GM19372 (cell line): ENCODE data around the gene IGF1R.
"Not testable (repeated sequence)": the region's sequence is repeated elsewhere in the genome, so short reads cannot be mapped to it uniquely, and the experiment has no call there.

Experiments used
- ATAC-seq: cut with Tn5 transposase; IDR thresholded peaks from one replicate; pipeline ENCODE4 v1.9.1; 2021; ENCODE audit warnings: mild to moderate bottlenecking, low read depth, moderate library complexity; ENCODE audit not compliant: unreplicated experiment

IGF1R gene

GRCh38 chr15:99003317-99003716 lies 355.0 kb downstream of the IGF1R start:
- not testable (repeated sequence) for ATAC-seq

DNA sequence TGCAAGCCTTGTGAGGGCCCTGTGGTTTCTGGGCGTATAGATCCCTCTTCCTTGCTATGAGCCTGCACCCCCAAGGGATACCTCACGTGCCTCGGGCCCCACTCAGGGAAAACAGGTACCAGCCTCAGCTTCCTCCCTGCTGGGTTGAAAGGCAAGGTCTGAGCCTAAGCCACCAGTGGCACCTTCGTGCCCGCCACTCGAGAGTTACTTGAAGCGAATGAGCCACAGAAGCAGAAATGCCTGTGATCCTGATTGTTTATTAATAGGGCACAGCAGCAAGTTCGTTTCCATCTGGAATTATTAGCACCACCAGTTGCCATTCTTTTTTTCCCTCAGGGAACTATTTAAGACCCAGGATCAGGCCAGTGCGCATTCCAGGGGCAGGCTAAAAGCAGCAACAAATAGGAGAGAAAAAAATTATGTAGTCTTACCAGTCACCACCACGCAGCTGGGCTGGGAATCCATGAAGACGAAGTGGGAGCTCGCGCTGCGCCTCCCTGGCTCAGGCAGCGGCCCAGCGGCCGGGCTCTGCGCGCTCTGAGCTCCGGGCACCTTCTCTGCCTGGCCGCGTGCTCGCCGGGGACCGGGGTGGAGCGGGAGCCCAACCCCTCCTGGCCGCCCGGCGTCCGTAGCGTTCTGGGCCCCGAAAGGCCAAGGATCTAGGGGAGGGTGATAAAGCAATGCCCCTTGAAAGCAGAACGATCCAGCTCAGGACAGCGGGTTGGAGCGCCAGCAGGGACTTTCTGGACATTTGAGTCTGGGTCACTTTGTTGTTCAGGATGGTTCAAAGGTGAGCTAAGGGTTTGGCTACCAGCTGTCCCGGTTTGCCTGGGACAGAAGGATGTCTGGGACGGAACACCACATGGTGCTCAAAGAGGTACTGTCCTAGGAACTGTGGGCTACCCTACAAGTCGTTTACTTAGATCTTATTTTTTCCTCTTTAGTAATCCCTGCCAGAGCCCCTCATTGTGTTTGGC lies 356.9 kb downstream of the IGF1R start:
- ATAC-seq, result not testable (repeated sequence)

GRCh38 chr15:99006146-99006545 lies 357.8 kb downstream of the IGF1R start:
- no peak for ATAC-seq

DNA sequence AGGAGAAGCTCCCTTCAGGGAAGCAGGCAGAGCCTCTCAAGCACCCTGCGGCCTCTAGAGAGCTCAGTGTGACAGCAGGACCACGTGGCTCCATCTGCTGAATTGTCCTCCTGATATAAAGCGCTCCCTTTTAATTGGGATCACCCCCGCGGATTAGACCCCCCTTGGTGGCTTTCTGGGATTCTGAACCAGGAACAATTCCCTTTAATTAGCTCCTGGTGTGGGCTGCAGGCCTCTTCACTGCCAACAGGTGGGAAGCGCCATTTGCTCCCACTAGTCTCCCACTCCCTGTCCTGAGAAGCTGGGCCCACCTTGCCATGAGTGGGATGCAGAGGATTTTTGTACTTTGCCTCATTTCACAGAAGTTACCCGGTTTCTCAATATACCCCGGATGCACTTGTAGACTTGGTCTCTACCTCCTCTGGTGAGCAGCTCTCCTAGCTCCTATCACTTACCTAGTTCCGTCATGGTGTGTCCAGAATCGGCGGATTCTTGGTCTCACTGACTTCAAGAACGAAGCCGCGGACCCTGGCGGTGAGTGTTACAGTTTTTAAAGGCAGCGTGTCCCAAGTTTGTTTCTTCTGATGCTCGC lies 358.7 kb downstream of the IGF1R start:
- ATAC-seq, result no peak

DNA sequence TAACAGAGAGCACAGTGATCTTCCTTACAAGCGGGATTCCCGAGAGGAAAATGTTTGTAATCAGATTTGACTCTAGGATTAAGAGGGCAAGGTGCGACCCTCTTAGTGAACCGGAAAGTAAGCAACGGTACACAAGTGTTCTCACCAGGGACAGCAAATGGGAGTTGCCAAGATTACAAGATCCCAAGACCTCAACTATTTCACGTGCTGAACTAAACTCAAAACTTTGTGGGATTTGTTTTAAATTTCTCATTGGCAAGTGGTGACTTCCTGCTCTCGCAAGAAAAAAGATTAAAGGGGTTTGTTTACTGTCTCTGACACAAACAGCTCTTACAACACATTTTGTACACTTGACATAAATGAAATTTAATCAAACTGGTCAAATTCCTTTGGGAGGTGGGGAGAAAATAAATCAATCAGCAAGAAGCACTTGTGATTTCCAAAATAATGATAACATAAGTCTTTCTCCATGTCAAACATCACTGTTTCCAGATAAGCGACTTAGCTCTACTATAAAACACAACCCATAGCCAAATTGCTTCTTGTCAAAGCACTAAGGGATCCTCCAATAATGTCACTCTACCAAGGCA lies 361.5 kb downstream of the IGF1R start:
- no peak for ATAC-seq

- ATAC-seq, result no peak
These were observed 362.4 kb downstream of the IGF1R start for GRCh38 chr15:99010768-99011167.
